ENCODE results near the gene PHGDH.

DNA sequence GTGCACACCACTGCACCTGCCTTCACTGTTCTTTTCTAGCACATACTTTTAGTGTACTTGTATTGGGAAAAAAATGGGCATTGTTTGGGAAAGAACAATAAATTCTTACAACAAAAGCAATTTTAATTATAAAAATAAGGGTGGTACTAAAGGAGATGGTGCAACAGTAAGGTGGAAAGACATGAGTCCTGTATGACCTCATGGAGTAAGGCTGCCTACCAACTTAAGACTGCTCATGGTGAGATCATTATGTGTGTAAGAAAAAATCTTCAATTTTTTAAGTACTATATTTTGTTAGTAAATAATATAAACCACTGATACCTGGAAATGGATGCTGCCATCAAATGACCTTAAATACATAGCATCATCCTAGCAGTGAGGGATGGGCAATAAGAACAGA lies 29.6 kb upstream of the PHGDH start:
- TF ChIP-seq EZH2 (IDR thresholded peaks at IDR 0.05), result no peak
- no peak for TF ChIP-seq POLR2AphosphoS5 (IDR thresholded peaks at IDR 0.05; ENCODE audit: borderline replicate concordance, low read depth, low read length)
- no peak for TF ChIP-seq FOXP2 (optimal IDR thresholded peaks at IDR 0.05; ENCODE audit: control extremely low read depth, extremely low read length, insufficient read depth)
